ENCODE data around the gene FOXP1. TPM values are rescaled to one million over a fixed set of nuclear protein-coding genes. Genes with fewer than 3 reads are reported as not detected.

The FOXP1 gene
- total and polyA plus RNA-seq, 2 of the 13 experiments (the other 11 are each of a cell fraction or from before 2014, with no cell fraction given): 40.4 to 59.0 TPM

- H2AFZ ChIP-seq (ENCODE audit: low read length): no peak overlapping the region
- intact Hi-C loops (cut with micrococcal nuclease; ENCODE audit: unreplicated experiment) (no loop called here), in situ Hi-C loops (cut with HindIII; ENCODE audit: extremely low pct_ligation_motif_present, low pct_unique_long_range_greater_than_20kb) (no loop called here)
- ATAC-seq (no peak), DNase-seq (ENCODE audit: low spot score) (no peak), FAIRE-seq (no peak)
- H3K9ac ChIP-seq (ENCODE audit: insufficient read depth, low read depth, low read length): no peak overlapping the region
- H3K36me3 ChIP-seq (replicated peaks in 1 of 2; ENCODE audit: control insufficient read depth in 1 of 2, insufficient read depth in 2 of 2, low read length in 2 of 2): no peaks in the 10 kb centered on the region
- H3K4me1 ChIP-seq (ENCODE audit: insufficient read depth, low read length): peaks cover 2% of the 10 kb centered on the region
- H3K4me3 ChIP-seq (replicated peaks in 1 of 3; ENCODE audit: insufficient read depth in 1 of 3, low read depth in 2 of 3, low read length in 3 of 3): no peak overlapping the region
- 97% methylated on average over 4 of the region's 4 CpGs for WGBS (ENCODE audit: low lambda C conversion rate)
- ChIA-PET CTCF (ENCODE audit: low intra/inter-chr PET ratio, low total read pairs) (no interaction called here), POLR2A (no interaction called here)
- peaks cover 8% of the 10 kb centered on the region for H4K20me1 ChIP-seq (ENCODE audit: insufficient read depth, low read length)
- H3K27ac ChIP-seq (ENCODE audit: extremely low read length, insufficient read depth, low read length): no peak overlapping the region
- H3K27me3 ChIP-seq (ENCODE audit: control insufficient read depth in 1 of 2, insufficient read depth in 2 of 2, low read length in 2 of 2): no peaks in the 10 kb centered on the region
- H3K9me3 ChIP-seq (ENCODE audit: low read length): no peaks in the 10 kb centered on the region
- peaks cover 29% of the 10 kb centered on the region for H3K79me2 ChIP-seq (ENCODE audit: insufficient read depth, low read length)
- H3K4me2 ChIP-seq (ENCODE audit: low read depth, low read length): no peak overlapping the region
- BruUV-seq (replicated peaks): no TSS peak
- TF ChIP-seq ZNF703 (CRISPR knock-in tag; IDR thresholded peaks at IDR 0.05; ENCODE audit: borderline replicate concordance) (no peak), CEBPG (CRISPR knock-in tag; IDR thresholded peaks at IDR 0.05) (no peak), ZKSCAN1 (IDR thresholded peaks at IDR 0.05; ENCODE audit: low read length) (no peak), SRSF4 (IDR thresholded peaks at IDR 0.05; ENCODE audit: low read depth, low read length, poor library complexity, severe bottlenecking) (no peak), NFIC (IDR thresholded peaks at IDR 0.05; ENCODE audit: low read length) (no peak), PLRG1 (conservative IDR thresholded peaks at IDR 0.05) (no peak), SMAD1 (CRISPR knock-in tag; IDR thresholded peaks at IDR 0.05; ENCODE audit: borderline replicate concordance, low read depth) (no peak), ARNTL (CRISPR knock-in tag; IDR thresholded peaks at IDR 0.05) (no peak), ZSCAN30 (CRISPR knock-in tag; IDR thresholded peaks at IDR 0.05) (no peak), GRHL1 (CRISPR knock-in tag; conservative IDR thresholded peaks at IDR 0.05) (no peak), POGZ (CRISPR knock-in tag; IDR thresholded peaks at IDR 0.05) (no peak), ZNF746 (CRISPR knock-in tag; IDR thresholded peaks at IDR 0.05) (no peak), CENPBD1 (CRISPR knock-in tag; IDR thresholded peaks at IDR 0.05; ENCODE audit: borderline replicate concordance, low read depth) (no peak), ATF3 (CRISPR knock-in tag; IDR thresholded peaks at IDR 0.05) (no peak), CBFB (CRISPR knock-in tag; IDR thresholded peaks at IDR 0.05) (no peak), TCF12 (IDR thresholded peaks at IDR 0.05) (no peak), TCF12 (CRISPR knock-in tag; IDR thresholded peaks at IDR 0.05) (no peak)
- TF ChIP-seq, protein P1, sequence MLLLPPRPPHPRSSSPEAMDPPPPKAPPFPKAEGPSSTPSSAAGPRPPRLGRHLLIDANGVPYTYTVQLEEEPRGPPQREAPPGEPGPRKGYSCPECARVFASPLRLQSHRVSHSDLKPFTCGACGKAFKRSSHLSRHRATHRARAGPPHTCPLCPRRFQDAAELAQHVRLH (CRISPR knock-in tag; IDR thresholded peaks at IDR 0.05; ENCODE audit: borderline replicate concordance, low read depth): no peak
- TF ChIP-seq, protein P2, sequence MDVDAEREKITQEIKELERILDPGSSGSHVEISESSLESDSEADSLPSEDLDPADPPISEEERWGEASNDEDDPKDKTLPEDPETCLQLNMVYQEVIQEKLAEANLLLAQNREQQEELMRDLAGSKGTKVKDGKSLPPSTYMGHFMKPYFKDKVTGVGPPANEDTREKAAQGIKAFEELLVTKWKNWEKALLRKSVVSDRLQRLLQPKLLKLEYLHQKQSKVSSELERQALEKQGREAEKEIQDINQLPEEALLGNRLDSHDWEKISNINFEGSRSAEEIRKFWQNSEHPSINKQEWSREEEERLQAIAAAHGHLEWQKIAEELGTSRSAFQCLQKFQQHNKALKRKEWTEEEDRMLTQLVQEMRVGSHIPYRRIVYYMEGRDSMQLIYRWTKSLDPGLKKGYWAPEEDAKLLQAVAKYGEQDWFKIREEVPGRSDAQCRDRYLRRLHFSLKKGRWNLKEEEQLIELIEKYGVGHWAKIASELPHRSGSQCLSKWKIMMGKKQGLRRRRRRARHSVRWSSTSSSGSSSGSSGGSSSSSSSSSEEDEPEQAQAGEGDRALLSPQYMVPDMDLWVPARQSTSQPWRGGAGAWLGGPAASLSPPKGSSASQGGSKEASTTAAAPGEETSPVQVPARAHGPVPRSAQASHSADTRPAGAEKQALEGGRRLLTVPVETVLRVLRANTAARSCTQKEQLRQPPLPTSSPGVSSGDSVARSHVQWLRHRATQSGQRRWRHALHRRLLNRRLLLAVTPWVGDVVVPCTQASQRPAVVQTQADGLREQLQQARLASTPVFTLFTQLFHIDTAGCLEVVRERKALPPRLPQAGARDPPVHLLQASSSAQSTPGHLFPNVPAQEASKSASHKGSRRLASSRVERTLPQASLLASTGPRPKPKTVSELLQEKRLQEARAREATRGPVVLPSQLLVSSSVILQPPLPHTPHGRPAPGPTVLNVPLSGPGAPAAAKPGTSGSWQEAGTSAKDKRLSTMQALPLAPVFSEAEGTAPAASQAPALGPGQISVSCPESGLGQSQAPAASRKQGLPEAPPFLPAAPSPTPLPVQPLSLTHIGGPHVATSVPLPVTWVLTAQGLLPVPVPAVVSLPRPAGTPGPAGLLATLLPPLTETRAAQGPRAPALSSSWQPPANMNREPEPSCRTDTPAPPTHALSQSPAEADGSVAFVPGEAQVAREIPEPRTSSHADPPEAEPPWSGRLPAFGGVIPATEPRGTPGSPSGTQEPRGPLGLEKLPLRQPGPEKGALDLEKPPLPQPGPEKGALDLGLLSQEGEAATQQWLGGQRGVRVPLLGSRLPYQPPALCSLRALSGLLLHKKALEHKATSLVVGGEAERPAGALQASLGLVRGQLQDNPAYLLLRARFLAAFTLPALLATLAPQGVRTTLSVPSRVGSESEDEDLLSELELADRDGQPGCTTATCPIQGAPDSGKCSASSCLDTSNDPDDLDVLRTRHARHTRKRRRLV (CRISPR knock-in tag; IDR thresholded peaks at IDR 0.05): no peak
These were observed 138.7 kb downstream of the FOXP1 start for GRCh38 chr3:71444861-71445259.
